GM21423 (cell line): ENCODE results near the gene RPS21.
"Not testable (repeated sequence)": the region's sequence is repeated elsewhere in the genome, so short reads cannot be mapped to it uniquely, and the experiment has no call there.

Source experiments
- ATAC-seq: cut with Tn5 transposase; IDR thresholded peaks from one replicate; pipeline ENCODE4 v1.9.1; 2021; ENCODE audit warnings: mild to moderate bottlenecking, moderate library complexity; ENCODE audit not compliant: unreplicated experiment

The RPS21 gene

GRCh38 chr20:62423326-62423706 is 36.4 kb downstream of the RPS21 start:
- no peak for ATAC-seq

DNA sequence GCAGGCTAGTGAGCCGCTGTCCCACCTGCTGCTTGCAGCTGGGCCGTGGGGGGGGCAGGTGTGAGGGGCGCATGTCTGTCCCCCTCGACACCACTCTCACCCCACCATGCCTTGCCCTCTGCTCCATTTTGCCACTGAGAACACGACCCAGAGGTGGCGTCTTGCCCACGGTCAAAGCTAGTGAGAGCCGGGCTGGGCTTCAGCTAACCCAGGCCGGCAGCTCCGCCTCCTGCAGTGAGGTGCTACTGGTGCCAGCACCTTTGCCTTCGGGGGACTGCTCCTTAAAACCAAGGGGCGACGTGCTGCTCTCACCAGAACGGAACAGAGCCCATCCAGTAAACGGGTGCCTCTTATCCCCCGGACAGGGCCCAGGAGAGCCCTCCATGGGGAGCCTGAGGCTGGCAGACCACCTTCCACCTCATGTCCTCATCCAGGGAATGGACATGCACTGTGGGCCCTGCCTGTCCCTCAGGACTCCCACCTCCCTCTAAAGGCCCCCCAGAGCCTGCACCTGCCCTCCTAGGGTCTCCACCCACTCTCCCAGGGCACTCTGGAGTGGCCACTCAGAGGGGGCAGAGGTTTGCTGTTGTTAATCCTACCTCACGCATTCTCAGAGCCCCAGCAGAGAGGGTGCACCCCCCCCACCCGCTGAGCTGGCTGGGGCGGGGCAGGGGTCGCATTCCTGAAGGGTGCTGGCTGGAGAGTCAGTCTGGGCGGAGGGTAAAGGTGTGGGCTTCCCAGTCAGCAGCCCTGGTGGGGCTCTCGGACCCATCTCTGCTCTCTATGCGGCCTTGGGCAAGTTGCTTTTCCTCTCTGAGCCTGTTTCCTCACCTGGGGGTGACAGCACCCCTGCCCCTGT is 37.6 kb downstream of the RPS21 start:
- no peak for ATAC-seq

- ATAC-seq: no peak
These were observed 38.6 kb downstream of the RPS21 start for GRCh38 chr20:62425281-62426058.

GRCh38 chr20:62426059-62426348 is 39.1 kb downstream of the RPS21 start:
- not testable (repeated sequence) for ATAC-seq

DNA sequence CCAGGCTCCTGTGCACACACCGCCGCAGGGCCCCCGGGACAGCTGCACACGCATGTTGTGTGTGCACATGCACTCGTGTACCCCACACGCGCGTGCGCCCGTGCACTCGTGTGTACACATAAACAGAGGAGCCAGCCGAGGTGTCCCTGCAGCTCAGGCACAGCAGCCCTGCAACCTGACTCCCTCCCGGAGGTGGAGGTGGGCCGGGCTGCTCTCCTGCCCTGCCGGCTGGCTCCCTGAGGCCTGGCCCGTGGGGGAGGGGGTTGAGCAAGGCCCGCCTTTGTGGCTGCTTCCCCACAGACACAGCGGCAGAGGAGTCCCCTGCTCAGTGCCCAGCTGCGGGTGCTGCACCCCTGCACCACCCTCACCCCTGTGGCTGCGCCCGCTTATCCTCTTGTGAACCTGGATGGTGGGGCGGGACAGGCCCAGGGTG is 39.8 kb downstream of the RPS21 start:
- ATAC-seq: no peak

DNA sequence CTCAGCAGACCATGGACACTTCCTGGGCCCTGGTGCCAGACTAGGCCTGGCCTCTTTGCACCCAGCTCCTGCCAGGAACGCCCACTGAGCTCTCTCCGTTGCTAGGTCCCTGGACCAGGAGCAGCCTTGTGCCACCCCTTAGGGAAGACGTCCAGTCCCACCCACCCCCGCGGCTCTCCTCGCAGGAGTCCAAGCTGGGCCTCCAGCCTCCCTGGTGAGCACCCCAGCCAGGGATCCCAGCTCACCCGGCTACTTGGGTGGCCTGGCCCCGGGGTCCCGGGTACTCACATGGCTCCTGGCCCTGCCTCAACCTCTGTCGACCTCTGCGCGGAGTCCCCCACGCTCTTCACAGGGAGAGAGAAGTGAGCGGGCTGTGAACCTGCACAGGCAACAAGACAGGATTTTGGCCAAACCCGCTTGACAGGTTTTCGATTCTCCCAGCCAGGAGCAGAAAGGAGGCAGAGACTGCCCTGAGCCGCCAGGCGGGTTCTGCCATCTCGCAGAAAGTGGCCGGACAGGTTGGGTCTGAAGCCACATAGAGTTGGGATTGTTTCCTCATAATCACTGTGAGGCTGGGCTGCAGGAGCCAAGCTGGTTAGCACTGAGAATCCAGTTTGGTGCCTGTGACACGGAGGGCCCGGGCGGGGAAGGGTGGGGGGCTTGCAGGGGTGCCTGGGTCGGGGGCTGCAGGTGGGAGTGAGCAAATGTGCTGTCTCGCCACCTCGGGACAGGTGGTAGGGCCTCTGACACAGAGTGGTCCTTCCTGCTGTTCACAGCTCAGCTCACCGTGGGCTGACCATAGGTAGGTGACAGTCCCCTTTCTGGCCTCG is 40.5 kb downstream of the RPS21 start, which contains the start of gene RBBP8NL:
RBBP8NL (minus strand) TSS at position 368 of the 830 bp plus-strand sequence. CDS start 7,892 bp downstream, outside the sequence.
- ATAC-seq: no peak

GRCh38 chr20:62428002-62428372 is 41.1 kb downstream of the RPS21 start:
- no peak for ATAC-seq

GRCh38 chr20:62428396-62429295 is 41.7 kb downstream of the RPS21 start:
- ATAC-seq: no peak

DNA sequence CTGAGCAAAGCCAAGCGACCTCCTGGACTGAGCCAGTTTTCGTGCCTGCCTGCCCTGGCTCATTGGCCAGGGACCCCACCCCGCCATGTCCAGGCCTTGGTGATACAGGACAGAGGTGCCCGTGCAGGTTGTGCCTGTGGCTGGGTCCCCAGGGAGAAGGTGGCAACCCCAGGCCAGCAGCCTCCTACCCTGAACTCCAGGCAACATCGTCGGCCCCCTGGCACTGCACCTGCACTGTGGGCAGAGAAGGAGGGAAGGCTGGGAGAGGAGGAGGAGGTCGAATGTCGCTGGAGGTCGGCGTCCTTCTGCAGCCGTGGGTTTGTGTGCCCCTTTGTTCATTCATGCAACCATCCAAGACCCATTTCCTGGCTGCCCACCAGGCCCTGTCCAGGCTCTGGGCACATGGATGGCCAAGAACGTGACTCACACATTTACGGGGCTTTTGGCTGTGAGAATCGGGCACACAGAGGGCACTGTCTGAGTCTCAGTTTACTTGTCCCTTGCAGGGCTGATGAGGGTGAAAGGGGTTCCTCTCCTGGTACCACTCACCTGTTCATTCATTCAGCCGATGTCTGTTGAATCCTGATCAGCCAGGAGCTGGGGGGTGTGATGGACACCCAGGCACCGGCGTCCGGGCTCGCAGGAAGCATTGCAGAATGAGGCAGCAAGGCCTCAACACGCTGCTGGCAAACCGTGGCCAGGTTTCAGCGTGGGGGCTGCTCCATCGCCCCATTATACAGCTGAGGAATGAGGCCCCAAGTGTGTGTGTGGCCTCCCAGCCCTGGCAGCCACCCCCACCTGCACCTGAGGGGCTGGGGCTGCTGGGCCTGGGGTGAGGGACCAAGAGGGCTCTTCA is 42.8 kb downstream of the RPS21 start:
- no peak for ATAC-seq

DNA sequence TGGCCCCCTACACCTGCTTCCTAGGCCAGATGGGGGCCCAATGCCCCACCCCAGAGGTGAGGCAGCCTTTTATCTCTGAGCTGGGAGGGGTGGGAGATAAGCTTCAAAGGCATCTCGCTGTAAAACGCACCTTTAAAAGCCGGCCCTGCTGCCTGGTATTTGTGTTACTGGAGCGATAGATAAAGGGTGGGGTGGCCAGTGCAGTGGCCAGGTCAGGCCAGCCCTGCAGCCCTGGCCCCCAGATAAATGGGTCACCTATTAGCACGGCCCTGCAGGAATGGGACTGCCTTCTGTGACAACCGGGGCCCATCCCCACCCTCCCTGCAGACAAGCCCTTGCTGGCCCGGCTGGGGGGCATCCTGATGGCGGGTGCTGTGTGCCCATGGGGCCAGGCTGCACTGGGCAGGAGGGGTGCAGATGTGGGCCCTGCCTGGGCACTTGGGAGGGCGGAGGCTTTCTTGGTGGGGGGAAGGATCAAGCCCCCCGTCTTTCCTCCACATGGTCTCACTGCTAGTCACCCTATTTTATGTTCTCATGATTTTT is 43.5 kb downstream of the RPS21 start:
- ATAC-seq: no peak

DNA sequence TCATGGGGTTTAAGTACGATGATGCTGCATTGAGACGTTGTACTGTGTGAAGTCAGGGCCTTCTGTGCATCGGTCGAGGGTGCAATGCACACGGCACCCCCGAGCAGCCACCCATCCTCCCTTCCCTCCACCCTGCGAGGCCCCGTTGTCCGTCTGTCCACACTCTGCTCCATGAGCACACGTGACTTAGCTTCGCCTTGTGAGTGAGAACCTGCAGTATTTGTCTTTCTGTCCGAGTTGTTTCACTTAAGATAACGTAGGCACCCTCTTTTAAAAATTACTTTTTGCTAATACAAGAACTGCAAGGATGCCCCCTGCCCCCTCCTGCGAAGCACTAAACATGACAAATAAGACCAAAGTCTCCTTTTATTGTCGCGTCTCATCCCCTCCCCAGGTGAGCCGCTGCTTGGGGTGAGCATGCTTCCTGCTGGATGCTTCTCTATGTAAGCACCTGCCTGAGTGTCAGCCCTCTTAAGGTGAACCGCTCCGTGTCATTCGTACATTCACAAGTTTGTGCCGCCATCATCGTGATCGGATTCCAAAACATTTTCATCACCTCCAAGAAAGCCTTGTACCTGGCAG is 44.1 kb downstream of the RPS21 start:
- no peak for ATAC-seq

- ATAC-seq: no peak
These were observed 47.0 kb downstream of the RPS21 start for GRCh38 chr20:62433658-62434497.

DNA sequence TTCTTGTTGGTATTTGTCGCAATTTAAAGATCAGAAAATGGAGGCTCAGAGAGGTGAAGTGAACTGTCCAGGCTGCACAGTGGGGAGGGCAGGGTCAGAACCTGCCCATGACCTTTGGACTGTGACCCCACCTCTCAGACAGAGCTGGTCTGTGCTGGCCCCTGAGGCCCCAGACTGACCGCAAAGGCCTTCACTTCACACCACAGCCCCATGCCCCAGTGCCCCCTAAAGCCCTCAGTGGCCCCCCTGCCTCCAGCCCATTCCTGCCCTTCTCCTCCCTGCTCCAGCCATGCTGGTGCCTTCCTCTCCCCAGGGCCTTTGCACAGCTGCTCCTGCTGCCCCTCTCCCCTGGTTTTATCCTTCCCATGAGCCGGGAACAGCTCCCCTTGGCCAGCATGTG is 49.8 kb downstream of the RPS21 start:
- no peak for ATAC-seq

DNA sequence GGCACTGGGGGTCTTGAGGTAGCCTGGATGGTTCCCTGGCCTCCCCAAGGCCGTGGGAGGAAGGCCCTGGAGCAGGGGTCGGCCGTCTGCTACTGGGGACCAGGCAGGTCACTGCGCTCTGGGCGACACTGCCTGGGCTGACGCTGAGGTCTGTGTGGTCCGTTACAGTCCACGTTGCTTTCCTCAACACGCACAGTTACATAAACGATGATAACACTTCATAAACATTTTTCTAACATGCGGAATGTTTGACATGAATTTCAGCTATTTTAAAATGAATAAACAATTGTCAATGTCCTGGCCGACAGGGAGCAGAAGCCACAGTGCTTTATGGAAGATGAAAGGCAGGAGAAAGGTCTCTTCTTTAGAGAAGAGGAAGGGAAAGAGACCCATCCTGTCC is 50.6 kb downstream of the RPS21 start:
- ATAC-seq: no peak

DNA sequence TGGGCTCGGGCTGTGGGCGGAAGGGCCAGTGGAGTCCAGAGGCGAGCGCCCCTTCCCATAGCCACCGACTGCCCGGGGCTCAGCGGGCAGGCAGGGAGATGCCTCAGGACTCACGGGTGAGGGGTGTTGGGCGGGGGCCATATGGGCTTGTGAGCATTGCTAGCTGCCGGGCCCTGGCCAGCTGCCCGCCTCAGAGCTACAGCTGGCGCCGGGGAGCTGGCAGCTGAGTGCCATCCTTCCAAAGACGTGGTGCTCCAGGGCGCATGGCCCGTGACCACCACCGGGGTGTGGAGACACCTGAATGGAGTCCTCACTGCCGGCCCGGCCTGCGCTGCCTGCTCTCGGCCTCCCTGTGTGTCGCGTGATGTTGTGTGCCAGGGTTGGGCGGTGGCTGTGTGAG is 51.0 kb downstream of the RPS21 start:
- ATAC-seq: no peak
